ENCODE measurements around the gene WNT4.

Gene WNT4

DNA sequence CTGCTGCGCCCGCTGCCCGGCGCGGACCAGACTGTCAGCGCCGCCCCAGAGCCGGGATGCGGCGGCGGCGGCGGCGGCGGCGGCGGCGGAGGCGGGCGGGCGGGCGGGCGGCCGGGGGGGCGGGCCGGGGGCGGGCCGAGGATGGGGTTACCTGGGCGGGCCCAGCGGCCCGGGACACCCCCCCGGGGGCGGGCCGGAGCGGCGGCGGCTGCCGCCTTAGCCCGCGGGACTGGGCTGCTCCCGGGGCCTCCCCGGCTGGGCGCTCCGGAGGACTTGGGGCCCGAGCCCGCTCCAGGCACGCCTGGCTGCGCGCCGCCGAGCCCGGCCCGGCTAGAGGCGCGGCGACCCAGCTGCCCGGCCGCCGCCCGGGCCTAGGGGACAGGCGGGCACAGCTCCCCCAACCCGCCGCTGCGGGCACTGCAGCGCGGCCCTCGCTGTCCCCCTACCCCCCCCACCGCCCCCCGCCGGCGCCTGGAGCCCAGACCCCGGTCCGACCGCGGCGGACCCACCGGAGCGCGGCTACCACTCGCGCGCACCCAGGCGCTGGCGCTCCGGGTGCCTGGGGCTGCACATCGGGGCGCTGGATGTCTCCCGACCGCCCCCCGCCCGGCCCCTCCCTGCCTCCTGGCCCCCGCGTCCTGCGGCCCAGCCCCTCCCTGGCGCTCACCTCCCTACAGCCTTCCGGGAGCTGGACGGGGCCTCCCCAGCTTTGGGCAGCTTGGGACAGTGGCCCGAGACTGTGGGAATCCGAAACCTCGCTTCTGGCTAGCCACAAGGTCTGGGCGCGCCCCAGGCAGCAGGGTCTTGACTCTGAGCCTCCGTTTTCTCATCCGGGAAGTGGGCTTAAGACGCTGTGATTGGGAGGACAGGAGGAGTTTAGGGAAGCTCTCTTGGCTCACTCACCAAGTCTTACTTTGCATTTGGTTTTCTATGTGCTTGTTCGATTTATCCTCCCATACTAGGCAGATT lies at the start of gene WNT4:
Gene WNT4 (minus strand): TSS at position 33 of the 969 bp plus-strand sequence. CDS start 175 bp downstream, outside the sequence.
- no peak for DNase-seq (ENCODE audit: low read depth in 2 of 2)

- no peak for DNase-seq (ENCODE audit: low read depth in 2 of 2)
Observed at GRCh38 chr1:22190731-22191130, 47.8 kb upstream of the WNT4 start.

GRCh38 chr1:22190251-22190650 lies 47.4 kb upstream of the WNT4 start:
- DNase-seq (ENCODE audit: low read depth in 2 of 2): no peak

GRCh38 chr1:22189619-22190018 lies 46.7 kb upstream of the WNT4 start:
- DNase-seq (ENCODE audit: low read depth in 2 of 2): no peak

- DNase-seq (ENCODE audit: low read depth in 2 of 2): no peak
Observed at GRCh38 chr1:22188914-22189313, 46.0 kb upstream of the WNT4 start.

DNA sequence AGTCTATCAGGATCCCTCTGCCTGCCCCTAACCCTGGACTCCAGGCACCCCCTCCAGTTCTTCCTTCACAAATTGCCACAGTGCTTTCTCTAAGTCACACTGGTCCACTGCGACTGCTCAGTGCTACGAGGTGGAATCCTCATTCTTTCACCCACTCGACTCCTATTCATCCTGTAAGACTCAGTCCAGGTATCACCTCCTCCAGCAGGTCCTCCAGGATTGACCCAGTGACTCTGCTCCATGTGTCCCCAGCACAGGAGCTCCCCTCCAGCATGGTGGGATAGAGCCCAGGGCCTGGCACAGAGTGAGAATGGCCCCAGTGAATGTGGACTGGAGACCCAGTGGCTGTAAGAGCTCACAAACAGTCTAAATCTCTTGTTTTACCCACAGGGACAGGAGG lies 45.5 kb upstream of the WNT4 start:
- no peak for DNase-seq (ENCODE audit: low read depth in 2 of 2)

- no peak for DNase-seq (ENCODE audit: low read depth in 2 of 2)
Observed at GRCh38 chr1:22186311-22186710, 43.4 kb upstream of the WNT4 start.

DNA sequence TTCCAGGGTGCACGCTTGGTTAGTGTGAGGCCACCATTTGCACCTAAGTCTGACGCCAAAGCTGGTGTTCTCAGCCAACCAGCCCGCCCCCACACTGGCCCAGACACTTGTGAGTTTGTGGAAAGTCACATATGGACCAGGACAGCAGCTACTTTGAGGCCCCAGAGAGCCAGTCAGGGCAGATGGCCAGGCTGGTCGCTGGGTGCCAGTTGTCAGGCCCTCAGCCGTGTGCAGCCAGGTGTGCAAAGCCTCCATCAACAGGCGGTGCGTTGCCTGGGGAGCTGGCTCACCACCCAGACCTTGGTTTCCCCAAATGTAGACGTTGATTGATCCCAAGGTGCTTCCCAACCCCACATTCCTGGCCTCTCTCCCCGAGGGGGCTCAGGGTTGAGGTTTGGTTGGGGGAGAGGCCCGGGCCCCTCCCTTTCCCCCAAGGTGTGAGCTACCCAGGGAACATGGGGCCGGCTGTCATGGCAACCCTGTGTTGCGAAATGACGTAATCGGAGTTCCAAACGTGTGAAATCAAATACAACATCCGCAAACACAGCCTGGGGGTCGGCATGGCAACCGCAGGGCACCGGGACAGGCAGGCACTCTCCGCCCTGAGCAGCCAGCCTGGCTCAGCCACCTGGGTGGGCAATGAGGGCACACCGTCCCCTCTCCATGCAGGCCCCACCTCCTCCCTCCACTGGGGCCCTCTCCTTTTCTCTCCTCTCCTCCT lies 42.2 kb upstream of the WNT4 start:
- DNase-seq (ENCODE audit: low read depth in 2 of 2): no peak

- DNase-seq (ENCODE audit: low read depth in 2 of 2): no peak
Observed at GRCh38 chr1:22184454-22184853, 41.6 kb upstream of the WNT4 start.

DNA sequence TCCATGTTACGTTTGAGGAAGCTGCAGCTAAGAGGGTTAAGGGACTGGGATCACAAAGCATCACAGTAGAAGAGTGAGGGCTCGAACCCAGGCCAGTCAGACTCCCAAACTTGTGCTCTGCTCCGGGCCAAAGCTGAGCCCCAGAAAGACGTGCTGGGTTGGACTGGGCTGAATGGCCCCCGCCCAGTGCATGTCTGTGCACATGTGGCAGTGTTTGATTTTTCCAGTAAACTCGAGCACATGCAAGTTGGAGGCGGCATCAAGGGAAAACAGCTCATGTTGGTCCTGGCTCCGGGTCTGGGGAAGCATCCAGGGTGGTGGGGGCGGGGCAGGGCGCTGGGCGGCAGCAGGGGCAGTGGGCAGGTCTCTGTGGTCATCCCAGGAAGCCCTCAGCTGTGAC lies 39.8 kb upstream of the WNT4 start:
- no peak for DNase-seq (ENCODE audit: low read depth in 2 of 2)

GRCh38 chr1:22179197-22179803 lies 36.4 kb upstream of the WNT4 start:
- no peak for DNase-seq (ENCODE audit: low read depth in 2 of 2)

DNA sequence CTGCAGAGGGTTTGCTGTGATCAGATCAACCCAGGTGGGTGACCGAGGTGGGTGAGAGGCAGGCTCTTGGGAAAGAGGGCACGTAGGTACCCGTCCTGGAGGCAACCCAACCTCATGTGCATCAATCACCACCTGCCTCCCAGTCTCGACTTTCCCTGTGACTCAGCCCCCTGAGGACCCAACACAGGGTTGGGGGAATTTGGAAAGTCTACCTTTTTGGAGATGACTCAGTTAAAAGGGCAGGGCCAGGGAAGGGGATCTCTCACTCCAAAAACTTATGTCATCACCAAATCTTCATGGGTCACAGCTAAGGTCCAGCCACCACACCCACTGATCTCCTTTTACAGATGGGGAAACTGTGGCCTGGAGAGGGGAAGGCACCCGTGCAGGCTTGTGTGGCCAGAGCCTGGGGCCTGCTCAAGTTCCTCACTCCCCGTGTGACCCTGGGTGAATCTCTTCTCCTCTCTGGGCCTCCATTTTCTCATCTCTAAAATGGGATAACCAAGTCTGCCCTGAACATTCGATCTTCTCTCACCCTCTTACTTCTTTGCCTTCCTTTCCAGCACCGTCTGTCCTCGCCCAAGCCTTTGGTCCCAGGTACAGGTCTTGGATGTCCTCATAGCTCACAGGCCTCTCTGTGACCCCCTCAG lies 34.6 kb upstream of the WNT4 start:
- DNase-seq (ENCODE audit: low read depth in 2 of 2): no peak

DNA sequence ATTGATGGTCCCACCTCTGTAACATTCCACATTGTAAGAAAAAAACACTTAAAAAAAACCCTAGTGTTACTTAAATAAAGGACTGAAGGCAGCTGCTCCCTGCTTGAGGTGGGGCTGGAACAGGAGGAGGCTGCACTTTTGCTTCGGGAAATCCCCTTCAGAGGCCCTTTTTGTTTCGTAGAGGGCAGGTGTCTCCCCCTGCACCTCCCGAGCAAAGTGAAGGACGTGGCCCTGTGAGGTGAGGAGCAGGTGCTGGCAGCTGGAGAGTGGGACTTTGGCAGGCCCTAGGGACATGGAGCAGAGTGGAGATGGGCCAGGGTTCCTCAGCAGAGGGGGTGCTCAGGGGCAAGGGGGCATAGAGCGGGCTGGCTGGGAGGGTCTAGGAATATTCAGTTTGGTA lies 33.4 kb upstream of the WNT4 start:
- no peak for DNase-seq (ENCODE audit: low read depth in 2 of 2)

GRCh38 chr1:22174446-22175220 lies 31.7 kb upstream of the WNT4 start:
- DNase-seq (ENCODE audit: low read depth in 2 of 2): no peak

- DNase-seq (ENCODE audit: low read depth in 2 of 2): no peak
Observed at GRCh38 chr1:22171951-22172715, 29.2 kb upstream of the WNT4 start.

GRCh38 chr1:22169816-22170215 lies 26.9 kb upstream of the WNT4 start:
- DNase-seq (ENCODE audit: low read depth in 2 of 2): no peak

DNA sequence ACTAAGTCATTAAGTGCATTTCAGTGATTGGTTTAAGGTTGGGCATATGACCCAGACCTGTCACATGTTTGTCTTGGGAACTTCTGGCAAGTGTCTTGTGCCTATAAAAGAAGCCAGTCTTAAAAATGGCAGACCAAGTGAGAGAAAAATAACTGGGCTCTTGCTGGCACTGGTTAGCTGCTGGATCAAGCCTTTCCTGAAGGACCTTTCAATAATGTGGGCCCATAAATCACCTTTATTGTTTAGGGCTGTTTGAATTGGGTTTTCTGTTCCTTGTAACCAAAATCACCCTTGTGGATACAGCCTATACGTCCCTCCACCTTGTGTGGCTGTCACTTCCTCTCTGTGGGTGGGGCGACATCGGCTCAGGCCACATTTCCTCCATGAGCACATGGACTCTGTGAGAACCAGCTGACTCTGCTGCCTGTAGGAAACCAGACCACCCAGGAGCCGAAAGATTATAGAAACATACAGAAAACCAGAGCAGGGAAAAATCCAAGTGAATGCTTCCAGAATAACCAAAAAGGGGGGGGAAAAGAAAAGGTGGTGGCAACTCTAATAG lies 25.6 kb upstream of the WNT4 start:
- no peak for DNase-seq (ENCODE audit: low read depth in 2 of 2)

DNA sequence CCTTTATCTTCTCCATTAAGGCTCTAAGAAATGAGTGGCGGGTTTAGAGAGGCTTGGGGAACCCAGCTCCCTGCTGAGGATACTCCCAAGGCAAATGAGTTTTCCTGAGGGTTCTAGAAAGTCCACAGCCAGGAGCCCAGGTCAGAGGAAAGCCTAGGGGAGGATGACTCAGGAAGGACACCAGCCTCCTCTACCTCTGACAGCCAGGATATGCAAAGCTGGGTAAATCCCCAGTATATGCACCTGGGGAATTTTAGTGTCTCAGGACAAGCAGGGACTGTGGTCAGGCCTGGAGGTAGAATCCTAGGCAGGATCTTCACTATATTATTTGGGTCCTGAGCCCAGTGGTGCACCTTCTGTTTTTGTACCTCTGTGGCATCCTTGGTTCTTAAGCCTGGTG lies 23.5 kb upstream of the WNT4 start:
- no peak for DNase-seq (ENCODE audit: low read depth in 2 of 2)

DNA sequence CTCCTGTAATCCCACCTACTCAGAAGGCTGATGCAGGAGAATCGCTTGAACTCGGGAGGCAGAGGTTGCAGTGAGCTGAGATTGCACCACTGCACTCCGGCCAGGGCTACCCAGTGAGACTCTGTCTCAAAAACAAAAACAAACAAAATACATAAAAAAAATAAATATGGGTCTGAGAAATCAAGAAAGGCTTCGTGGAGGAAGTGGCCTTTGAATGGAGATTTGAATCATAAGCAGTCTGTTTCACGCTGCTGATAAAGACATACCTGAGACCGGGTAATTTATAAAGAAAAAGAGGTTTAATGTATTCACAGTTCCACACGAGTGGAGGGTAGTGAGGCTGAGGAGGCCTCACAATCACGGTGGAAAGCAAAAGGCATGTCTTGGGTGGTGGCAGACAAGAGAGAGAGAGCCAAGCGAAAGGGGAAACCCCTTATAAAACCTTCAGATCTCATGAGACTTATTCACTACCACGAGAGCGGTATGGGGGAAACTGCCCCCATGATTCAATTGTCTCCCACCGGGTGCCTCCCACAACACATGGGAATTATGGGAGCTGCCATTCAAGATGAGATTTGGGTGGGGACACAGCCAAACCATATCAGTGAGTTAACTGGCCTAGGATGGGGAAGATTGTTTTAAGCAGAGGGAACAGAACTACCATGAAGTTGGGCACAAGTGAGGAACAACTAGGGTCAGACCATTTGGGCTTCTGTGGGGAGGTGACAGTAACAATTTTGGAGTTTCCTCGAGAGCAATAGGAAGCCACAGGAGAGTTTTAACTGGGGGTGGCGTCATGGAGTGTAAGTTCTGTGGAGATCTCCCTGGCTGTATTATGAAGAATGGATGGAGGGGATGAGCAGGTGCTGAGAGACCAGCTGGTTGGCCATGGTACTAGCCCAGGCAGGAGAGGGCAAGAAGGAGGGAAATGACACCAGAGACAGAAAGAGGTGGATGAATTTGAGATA lies 22.2 kb upstream of the WNT4 start:
- no peak for DNase-seq (ENCODE audit: low read depth in 2 of 2)

Data from stimulated activated CD8-positive, alpha-beta memory T cell treated with anti-CD3 and anti-CD28 coated beads, Interleukin-2, amount 100 ng/mL, for 1 hour (primary cell).